HG02981 (cell line): ENCODE results near the gene HOTAIR.

Source experiments
- ATAC-seq: cut with Tn5 transposase; IDR thresholded peaks from one replicate; pipeline ENCODE4 v1.9.1; 2021; ENCODE audit warnings: mild to moderate bottlenecking, moderate library complexity; ENCODE audit not compliant: unreplicated experiment

HOTAIR gene

GRCh38 chr12:53974084-53975063, at the start of gene HOTAIR:
HOTAIR (minus strand) TSS chr12:53974954.
- no peak for ATAC-seq

GRCh38 chr12:54024127-54024526, 49.4 kb upstream of the HOTAIR start:
- no peak for ATAC-seq

DNA sequence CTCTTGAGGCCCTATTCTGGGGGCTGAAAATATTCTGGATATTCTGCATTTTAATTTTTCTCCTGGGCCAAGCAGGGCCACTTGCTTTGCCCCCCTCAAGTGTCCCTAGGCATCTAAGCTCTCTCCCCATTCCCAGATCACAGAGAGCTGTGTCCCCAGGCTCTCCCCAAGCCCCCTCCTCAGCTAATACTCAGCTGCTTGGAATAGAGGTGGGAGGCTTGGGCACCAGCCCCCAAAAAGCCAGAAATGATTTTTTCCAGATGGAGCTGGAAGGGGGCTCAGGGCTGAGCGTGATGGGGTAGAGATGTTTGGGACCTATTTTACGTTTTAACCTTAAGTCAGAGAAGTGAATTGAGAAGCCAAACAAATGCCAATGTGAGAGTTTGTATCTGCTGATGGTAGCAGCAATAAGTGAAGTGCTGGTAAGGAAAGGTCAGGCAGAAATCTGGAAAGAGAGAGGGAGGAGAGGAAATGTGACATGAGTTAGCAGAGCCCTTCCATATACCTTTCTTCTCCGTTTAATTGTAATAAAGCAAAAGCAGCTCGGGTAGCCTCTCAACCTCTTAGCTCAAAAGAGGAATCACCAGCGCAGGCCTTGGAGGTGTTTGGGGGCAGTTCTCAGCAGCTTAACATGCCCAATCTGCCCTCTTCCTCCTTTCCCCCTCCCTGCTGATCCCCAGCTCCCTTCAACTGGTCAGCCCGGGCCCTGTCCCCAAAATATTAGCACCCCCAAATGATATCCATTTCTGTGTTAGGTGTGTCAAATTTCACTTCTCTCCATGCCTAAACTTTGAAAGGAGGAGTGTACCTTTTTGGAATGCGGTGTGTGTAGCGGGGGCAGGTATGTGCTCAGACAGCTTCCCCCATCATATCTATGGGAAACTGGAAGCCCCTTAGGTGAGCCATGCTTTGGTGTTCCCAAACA, 48.5 kb upstream of the HOTAIR start:
- ATAC-seq = no peak

DNA sequence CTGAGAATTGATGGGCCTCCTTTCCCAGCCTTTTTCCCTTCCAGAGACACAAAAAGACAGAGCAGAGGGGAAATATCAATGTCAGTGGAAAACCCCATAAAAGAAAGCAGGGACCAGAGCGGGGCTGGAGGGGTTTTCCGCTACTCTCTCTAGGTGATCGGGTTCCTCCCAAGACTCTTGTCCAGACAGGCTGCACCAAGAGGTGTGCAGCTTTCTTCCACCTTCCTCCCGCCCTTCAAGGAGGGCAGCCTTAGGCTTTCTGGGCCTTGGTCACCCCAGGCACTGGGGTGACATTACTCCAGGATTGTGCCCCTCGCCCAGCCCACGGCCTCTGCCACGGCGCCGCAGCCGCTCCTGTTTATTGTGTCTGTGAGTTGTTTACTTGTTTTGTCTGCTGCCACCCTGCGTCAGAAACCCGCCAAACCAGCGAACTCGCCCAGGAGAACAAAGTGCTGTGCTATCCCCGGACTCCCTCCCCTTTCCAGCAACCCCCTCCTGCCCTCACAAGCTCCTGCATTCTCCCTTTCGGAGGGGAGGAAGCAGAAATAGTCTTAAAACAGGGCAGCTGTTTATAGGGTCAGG, 46.8 kb upstream of the HOTAIR start:
- no peak for ATAC-seq

DNA sequence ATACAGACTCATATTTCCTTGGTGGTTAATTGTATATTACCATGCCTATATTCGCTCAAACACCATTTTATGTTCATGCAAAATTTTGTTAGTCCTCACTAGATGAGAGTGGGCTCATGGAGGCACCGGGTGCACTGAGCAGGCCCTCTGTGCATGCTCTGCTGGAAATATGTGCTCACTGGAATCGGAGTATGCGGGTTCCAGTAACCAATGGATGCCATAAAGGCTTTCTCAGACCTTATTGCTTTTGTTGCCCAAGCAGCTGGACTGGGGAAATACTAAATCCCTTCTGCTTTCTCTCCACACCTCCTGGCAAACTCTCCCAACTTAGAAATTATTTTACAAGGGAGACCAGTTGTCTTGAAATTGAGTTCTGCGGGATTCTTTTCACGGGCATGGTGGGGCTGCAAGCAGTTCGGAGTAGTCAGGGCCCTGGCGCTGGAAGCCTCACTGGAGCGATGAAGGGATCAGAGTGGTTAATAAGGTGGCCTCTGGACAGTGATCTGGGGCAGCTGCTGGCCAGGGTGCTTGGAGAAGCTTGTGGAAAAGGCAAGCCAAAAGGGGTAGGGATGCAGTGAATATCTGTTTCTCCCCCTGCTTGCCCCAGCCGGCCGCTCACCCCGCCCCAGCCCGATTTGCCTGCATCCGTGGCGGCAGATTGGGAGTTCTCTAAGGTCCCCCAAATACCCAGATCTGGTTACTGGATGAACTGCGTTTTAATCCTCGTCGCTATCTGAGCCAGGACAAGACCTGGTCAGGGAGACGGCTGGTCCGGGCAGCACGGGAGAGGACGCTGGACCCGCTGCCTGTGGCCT, 46.0 kb upstream of the HOTAIR start:
- ATAC-seq = no peak

DNA sequence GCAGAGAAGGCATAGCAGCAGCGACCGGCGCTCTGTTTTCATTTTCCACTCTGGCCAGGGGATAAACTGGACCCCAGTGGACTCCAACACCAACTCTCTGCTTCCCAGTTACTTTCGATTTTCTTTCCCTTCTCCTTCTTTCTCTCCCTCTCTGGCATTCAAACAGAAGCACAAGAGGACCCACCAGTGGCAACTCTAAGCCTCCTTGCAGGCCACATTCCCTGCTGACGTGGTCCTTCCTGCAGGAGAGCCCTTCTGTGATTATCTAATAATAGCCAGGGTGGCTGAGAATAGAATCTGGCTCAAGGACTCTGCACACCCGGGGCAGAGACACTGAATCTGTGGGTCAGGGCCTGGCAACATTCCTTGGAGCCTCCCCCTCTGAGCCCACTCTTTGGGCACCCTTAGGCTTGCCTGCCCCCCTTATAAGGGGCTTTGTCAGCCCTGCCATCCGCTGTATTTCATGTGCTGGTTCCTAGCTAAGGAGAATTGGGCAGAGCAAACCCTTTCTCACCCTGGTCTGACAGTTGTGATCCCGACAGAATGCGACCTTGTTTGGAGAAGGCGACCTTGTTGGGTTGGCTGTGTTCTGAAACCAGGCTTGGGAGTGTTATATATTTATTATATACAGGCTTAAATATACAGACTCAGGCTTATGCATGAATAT, 45.3 kb upstream of the HOTAIR start:
- ATAC-seq = no peak

GRCh38 chr12:54019091-54019811, 44.5 kb upstream of the HOTAIR start:
- no peak for ATAC-seq

DNA sequence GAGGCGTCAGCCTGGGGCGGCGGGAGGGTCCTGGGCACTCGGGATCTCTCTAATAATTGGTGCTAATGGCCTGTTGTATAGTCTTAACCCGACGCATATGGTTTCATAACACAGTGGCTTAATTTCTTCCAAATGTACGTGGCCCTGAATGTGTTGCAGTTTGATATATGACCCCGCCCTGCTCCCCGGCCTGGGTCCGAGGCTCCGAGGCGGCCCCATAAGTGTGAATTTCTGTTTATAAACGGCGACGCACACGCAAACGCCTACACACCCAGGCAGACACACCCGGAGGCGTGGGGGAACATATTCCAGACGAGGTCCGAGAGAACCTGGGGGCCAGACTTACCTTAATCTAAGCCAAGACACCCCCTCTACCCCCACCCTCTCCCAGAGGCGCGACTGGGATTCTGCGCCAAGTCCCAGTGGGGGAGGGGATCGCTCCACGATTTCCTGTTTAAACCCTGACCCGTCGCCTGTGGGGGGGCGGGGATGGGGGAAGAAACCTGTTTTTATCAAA, 43.8 kb upstream of the HOTAIR start:
- no peak for ATAC-seq

DNA sequence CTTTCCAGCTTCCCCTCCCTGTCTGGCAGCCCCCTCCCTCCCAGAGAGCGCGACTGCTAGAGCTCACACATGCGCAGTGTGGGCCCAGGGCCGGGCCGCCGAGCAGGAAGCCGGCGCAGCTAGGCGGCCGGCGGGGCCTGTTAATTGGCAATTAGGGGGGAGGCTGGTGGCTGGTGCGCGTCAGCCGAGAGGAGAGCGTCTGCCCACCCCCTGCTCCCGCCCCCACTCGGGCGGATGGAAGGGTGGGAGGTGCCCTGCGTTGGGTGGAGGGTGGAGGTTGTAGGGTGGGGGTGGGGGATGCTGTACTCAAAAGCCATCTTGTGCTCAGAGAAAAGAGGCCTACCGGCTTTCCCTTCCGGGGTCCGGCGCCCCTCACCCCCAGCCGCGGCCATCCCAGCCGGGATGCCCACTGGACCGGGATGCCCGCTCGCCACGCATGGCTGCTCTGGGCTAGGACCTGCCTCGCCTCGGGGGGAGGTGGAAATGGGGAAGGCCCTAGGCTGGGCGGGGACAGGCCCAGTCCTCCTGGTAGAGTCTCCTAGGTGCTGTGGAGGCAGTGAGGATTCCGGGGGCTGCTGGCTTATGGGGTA, 43.2 kb upstream of the HOTAIR start:
- ATAC-seq = peak; percentile 73

- ATAC-seq = peak; percentile 19
Observed at GRCh38 chr12:54017027-54017788, 42.5 kb upstream of the HOTAIR start.

- ATAC-seq = no peak
Observed at GRCh38 chr12:54016478-54016964, 41.8 kb upstream of the HOTAIR start.

GRCh38 chr12:54016051-54016450, 41.3 kb upstream of the HOTAIR start:
- ATAC-seq = no peak

DNA sequence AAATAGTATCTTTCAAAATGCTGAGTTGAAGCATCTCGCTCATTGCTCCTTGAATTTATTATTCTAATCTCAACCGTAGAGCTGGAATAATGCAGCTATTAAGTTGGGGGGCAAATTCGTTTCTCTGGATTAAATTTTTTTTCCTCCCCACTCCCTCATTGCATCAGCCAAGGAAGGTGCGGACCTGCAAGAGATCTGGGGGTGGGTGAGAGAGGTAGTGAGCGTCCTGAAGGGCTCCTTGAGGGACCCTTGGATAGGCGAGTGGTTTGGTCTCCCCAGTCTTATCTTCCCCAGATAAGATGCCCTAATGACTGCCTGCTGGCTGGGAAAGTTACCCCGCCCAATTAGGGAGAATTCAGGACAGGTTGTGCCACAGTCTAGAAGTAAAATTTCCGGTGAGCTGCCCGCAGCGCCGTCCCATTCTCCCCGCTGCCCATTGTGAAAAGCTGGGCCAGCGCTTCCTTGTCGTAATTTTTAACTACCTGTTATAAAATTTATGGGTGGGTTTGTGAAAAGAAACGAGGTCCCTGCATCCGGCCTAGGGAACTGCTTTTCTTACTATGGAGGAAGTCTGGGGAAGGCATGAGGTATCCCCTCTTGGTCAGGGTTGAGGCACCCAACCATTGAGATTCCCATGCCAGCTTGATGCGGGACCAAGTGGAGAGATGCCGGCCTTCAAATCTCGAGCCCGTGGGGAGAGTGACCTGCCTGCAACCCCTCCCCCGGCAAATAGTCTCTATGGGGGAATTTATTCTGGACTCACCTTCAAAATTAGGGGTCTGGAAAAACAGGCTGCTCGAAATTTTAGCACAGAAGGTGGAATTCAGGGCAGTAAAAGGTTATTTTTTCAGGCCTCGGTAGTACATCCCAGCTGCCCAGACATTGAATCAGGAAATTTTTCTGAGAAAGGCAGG, 40.5 kb upstream of the HOTAIR start:
- no peak for ATAC-seq

DNA sequence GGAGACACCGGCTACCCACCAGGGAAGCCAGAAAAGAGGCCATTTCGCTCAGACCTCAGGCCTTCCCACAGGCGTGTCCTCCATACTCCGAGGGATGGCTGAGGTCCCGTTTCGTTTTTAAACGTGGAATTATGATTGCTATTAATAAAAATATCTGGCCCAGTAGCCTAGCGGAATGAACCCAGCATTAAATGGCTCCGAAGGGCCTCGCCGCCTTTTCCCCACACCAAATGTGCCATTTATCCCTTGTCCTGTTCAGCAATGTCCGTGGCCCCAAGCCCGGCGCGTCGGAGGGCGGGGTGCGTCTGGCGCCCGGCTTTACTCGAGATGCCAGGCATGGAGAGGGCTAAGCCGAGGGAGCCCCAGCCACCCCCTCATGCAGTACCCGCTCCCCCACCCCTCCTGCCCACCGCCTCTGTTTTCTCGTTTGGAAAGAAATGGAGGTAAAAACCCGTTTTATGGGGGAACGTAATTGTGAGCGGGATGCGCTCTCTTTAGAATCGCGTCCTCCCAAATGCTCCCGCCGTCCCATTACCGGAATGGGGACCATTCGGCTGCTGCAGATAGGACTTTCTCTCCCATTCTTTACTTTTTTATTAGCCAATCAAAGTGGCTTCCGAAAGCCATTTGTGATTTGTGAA, 39.7 kb upstream of the HOTAIR start:
- ATAC-seq = no peak

DNA sequence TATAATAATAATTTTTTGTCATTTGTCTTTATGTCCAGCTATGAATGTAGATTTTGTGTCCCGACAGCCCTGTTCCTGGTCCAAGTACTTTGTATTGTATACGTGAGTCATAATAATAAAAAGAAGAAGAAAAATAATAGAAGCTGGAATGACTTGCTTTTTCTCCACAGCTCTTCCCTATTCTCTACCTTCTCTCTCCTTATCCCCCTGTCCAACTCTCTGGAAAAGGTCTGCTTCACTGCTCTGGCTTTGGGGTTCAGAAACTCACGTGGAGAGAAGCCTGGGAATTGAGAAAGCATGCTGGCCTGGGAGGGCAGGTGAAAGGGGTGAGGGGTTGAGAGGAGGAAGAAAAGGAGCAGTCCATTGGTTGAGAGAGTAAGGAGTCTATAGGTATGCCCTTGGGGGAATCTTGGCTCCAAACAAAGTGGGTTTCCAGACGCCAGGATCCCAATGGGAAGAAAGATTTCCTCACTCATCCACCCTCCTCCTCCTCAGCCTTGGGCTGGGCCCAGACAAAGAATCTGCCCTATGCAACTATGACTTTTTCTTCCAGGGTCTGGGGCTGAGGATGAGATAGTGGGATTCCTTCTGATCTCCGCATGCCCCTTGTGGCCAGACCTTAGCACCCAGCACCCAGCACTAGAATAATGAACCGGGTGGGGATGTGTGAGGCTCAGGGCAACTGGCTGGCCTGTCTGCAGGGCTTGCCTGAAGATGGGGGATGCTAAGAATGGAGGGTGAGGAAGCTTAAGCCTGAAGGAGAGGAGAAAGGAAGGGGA, 38.1 kb upstream of the HOTAIR start:
- ATAC-seq = no peak
